ENCODE measurements around the gene CTU2.

- TF ChIP-seq POLR2A (IDR thresholded peaks at IDR 0.05; ENCODE audit: low read depth, low read length) (no peak), TAF1 (IDR thresholded peaks at IDR 0.05; ENCODE audit: low read depth, low read length) (0 out of 2 replicates have a peak, but pooled peaks have one; percentile 18)
Measured at GRCh38 chr16:88706965-88707826, 893 bp downstream of the CTU2 start.

All from GM12891 (cell line).